H9 (cell line): ENCODE data around the gene TMEM82. TPM values are rescaled to one million over a fixed set of nuclear protein-coding genes. Genes with fewer than 3 reads are reported as not detected.

Experiments
- DNase-seq: peaks from one replicate; pipeline ENCODE4 v3.0.0-alpha.2; 2017
- H2AFZ ChIP-seq: one replicate; pipeline ENCODE4 v1.6.1; 2013; ENCODE audit warnings: mild to moderate bottlenecking, low read length, control low read depth, moderate library complexity
- H2AK5ac ChIP-seq: 2 replicates; pipeline ENCODE4 v1.6.1; 2013; ENCODE audit warnings: low read length, control low read depth, mixed read lengths; ENCODE audit not compliant: insufficient read length
- H2BK120ac ChIP-seq: one replicate; pipeline ENCODE4 v1.6.1; 2013; ENCODE audit warnings: low read depth, mild to moderate bottlenecking, low read length, control low read depth, inconsistent platforms; ENCODE audit not compliant: poor library complexity, severe bottlenecking
- H2BK12ac ChIP-seq: 2 replicates; pipeline ENCODE4 v1.6.1; 2013; ENCODE audit warnings: low read length, control low read depth, mixed read lengths, low read depth; ENCODE audit not compliant: insufficient read length
- H2BK15ac ChIP-seq: 2 replicates; pipeline ENCODE4 v1.6.1; 2013; ENCODE audit warnings: low read depth, low read length, control low read depth
- H2BK20ac ChIP-seq: one replicate; pipeline ENCODE4 v1.6.1; 2013; ENCODE audit warnings: low read depth, mild to moderate bottlenecking, low read length, control low read depth, inconsistent platforms; ENCODE audit not compliant: poor library complexity, severe bottlenecking
- H2BK5ac ChIP-seq: 2 replicates; pipeline ENCODE4 v1.6.1; 2013; ENCODE audit warnings: low read length, control low read depth, mixed read lengths; ENCODE audit not compliant: insufficient read length
- H3K14ac ChIP-seq: 2 replicates; pipeline ENCODE4 v1.6.1; 2013; ENCODE audit warnings: low read length, control low read depth; ENCODE audit not compliant: insufficient read depth
- H3K18ac ChIP-seq: 2 replicates; pipeline ENCODE4 v1.6.1; 2013; ENCODE audit warnings: low read depth, mild to moderate bottlenecking, mixed read lengths, low read length, control low read depth; ENCODE audit not compliant: insufficient read length
- H3K23ac ChIP-seq: 2 replicates; pipeline ENCODE4 v1.6.1; 2013; ENCODE audit warnings: low read length, control low read depth, mixed read lengths, low read depth; ENCODE audit not compliant: insufficient read length
- H3K23me2 ChIP-seq: 2 replicates; pipeline ENCODE4 v1.6.1; 2013; ENCODE audit warnings: low read depth, mild to moderate bottlenecking, mixed read lengths, low read length, control low read depth; ENCODE audit not compliant: insufficient read length, poor library complexity, severe bottlenecking
- H3K27ac ChIP-seq: 2 replicates; pipeline ENCODE4 v1.5.1; 2013; ENCODE audit warnings: low read length, control low read depth, mixed read lengths, low read depth; ENCODE audit not compliant: insufficient read length
- H3K27me3 ChIP-seq: 2 replicates; pipeline ENCODE4 v1.6.1; 2013; ENCODE audit warnings: low read length, control low read depth, inconsistent platforms; ENCODE audit not compliant: insufficient read depth
- H3K4ac ChIP-seq: 2 replicates; pipeline ENCODE4 v1.6.1; 2013; ENCODE audit warnings: low read depth, mild to moderate bottlenecking, control low read depth, inconsistent platforms, low read length, moderate library complexity
- H3K4me1 ChIP-seq: 2 replicates; pipeline ENCODE4 v1.6.1; 2013; ENCODE audit warnings: low read length, control low read depth, inconsistent platforms; ENCODE audit not compliant: insufficient read depth
- H3K4me2 ChIP-seq: 2 replicates; pipeline ENCODE4 v1.6.1; 2013; ENCODE audit warnings: low read length, control low read depth, mixed read lengths; ENCODE audit not compliant: insufficient read length, insufficient read depth
- H3K56ac ChIP-seq: 2 replicates; pipeline ENCODE4 v1.6.1; 2013; ENCODE audit warnings: low read depth, mild to moderate bottlenecking, mixed read lengths, low read length, control low read depth; ENCODE audit not compliant: insufficient read length
- H3K79me1 ChIP-seq: 2 replicates; pipeline ENCODE4 v1.6.1; 2013; ENCODE audit warnings: low read depth, mild to moderate bottlenecking, moderate library complexity, low read length, control low read depth, inconsistent platforms; ENCODE audit not compliant: insufficient read depth, poor library complexity, severe bottlenecking
- H3K79me2 ChIP-seq: 2 replicates; pipeline ENCODE4 v1.6.1; 2013; ENCODE audit warnings: low read length, control low read depth, inconsistent platforms; ENCODE audit not compliant: insufficient read depth
- H3K9ac ChIP-seq: 2 replicates; pipeline ENCODE4 v1.6.1; 2013; ENCODE audit warnings: low read length, control low read depth, mixed read lengths; ENCODE audit not compliant: insufficient read length; ENCODE audit errors: extremely low read depth
- H3K9me3 ChIP-seq: one replicate; pipeline ENCODE4 v1.6.1; 2013; ENCODE audit warnings: low read depth, low read length, inconsistent platforms; ENCODE audit not compliant: control insufficient read depth
- H3T11ph ChIP-seq: one replicate; pipeline ENCODE4 v1.6.1; 2013; ENCODE audit warnings: mild to moderate bottlenecking, low read length, control low read depth, inconsistent platforms
- H4K20me1 ChIP-seq: one replicate; pipeline ENCODE4 v1.6.1; 2013; ENCODE audit not compliant: control insufficient read depth, insufficient read length, insufficient read depth
- H4K5ac ChIP-seq: 2 replicates; pipeline ENCODE4 v1.6.1; 2013; ENCODE audit warnings: low read depth, mild to moderate bottlenecking, mixed read lengths, low read length, control low read depth; ENCODE audit not compliant: insufficient read length
- H4K8ac ChIP-seq: replicated peaks from 2 replicates; pipeline ENCODE4 v1.6.1; 2013; ENCODE audit warnings: low read length, control low read depth, mixed read lengths, low read depth; ENCODE audit not compliant: insufficient read length
- H4K91ac ChIP-seq: 2 replicates; pipeline ENCODE4 v1.6.1; 2013; ENCODE audit warnings: low read depth, mild to moderate bottlenecking, moderate library complexity, mixed read lengths, low read length, control low read depth; ENCODE audit not compliant: insufficient read length
- H3K27ac Mint-ChIP-seq, 3 experiments: 2 replicates in 2 of 3; 3 replicates in 1 of 3; pipeline ENCODE4 v1.8.0; 2020 to 2021; ENCODE audit warnings: mixed read lengths in 3 of 3, mild to moderate bottlenecking in 1 of 3, moderate library complexity in 1 of 3
- H3K27me3 Mint-ChIP-seq: 2 replicates; pipeline ENCODE4 v1.8.0; 2021; ENCODE audit warnings: low read depth, mild to moderate bottlenecking, moderate library complexity, mixed read lengths
- H3K36me3 Mint-ChIP-seq, 3 experiments: 2 replicates in 2 of 3; 3 replicates in 1 of 3; pipeline ENCODE4 v1.8.0; 2020 to 2021; ENCODE audit warnings: low read depth in 3 of 3, mixed read lengths in 3 of 3; ENCODE audit not compliant: insufficient read depth in 1 of 3
- H3K4me1 Mint-ChIP-seq, 2 experiments: 2 replicates each; pipeline ENCODE4 v1.8.0; 2020; ENCODE audit warnings: mixed read lengths in 2 of 2
- H3K4me3 Mint-ChIP-seq, 2 experiments: 2 replicates in 1 of 2; 3 replicates in 1 of 2; pipeline ENCODE4 v1.8.0; 2020 to 2021; ENCODE audit warnings: mild to moderate bottlenecking in 2 of 2, mixed read lengths in 2 of 2, moderate library complexity in 1 of 2
- H3K9me3 Mint-ChIP-seq, 2 experiments: 2 replicates in 1 of 2; 3 replicates in 1 of 2; pipeline ENCODE4 v1.8.0; 2020; ENCODE audit warnings: mild to moderate bottlenecking in 2 of 2, mixed read lengths in 2 of 2, moderate library complexity in 1 of 2
- CTCF ChIP-seq: fragments of 200-600 bp; sonication (generic); conservative IDR thresholded peaks from 3 replicates; pipeline ENCODE4 v1.8.0; 2021; ENCODE audit warnings: antibody characterized with exemption, mild to moderate bottlenecking
- WGBS: extraction: QIAGEN DNeasy Blood & Tissue Kit; methylation state at CpG from one replicate; pipeline ENCODE4 v1.1.7; 2013; ENCODE audit warnings: missing lambda C conversion rate, low lambda C conversion rate, mixed read lengths; ENCODE audit not compliant: insufficient read length; ENCODE audit errors: extremely low coverage; 5-methylcytosine and 5-hydroxymethylcytosine counted together
- total RNA-seq: library from RNA; stranded (reverse); gene quantifications from 2 replicates; pipeline ENCODE4 v1.2.1, GENCODE V29; 2021

The TMEM82 gene
- total RNA-seq, 1 experiment from 2014 or later, result 1.4 TPM

DNA sequence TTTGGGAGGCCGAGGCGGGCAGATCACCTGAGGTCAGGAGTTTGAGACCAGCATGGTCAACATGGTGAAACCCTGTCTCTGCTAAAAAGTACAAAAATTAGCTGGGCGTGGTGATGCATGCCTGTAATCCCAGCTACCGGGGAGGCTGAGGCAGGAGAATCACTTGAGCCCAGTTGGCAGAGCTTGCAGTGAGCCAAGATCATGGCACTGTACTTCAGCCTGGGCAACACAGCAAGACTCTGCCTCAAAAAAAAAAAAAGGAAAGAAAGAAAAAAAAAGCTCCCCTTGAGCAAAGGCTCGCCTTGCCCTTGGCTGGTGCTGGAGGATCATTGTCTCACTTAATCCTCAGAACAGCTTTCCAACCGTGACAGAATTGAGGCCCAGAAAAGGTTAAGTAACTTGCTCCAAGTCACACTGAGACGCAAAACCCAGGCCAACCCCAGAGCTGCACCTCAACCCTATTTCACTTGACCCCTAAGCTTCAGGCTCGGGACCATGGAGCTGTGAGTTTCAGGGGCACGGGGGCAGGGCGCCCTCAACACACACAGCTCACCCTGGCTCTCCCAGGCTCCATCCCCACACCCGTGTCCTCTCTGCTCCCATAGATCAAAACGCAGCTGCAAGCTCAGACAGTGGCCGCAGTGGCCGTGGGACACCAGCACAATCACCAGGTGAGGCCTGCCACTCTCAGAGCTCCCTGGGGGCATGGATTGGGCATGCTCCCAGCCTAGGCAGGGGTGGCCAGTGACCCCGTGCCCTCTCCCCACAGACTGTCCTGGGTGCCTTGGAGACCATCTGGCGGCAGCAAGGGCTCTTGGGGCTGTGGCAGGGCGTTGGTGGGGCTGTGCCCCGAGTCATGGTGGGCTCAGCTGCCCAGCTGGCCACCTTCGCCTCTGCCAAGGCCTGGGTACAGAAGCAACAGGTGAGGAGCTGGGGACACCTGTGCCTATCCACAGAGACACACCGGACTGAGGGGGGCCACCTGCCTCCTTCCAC is 4.7 kb upstream of the TMEM82 start:
- H2BK12ac ChIP-seq, result no peak overlapping the region
- Mint-ChIP-seq H3K27ac (peak overlapping the region; percentile 67 to 89 (median 82); a peak in 6 of 7 replicates), H3K9me3 (no peaks in the 10 kb centered on the region), H3K36me3 (peaks cover 6 to 13% (median 10%) of the 10 kb centered on the region in 3 experiments; a peak in 5 of 7 replicates), H3K4me3 (no peak overlapping the region), H3K27me3 (peaks cover 2% of the 10 kb centered on the region), H3K4me1 (peaks cover 15 to 28% of the 10 kb centered on the region in 2 experiments)
- DNase-seq, result no peak
- no peak overlapping the region for H4K5ac ChIP-seq
- H4K91ac ChIP-seq, result no peak overlapping the region
- H3K79me2 ChIP-seq, result no peaks in the 10 kb centered on the region
- no peak overlapping the region for H2BK120ac ChIP-seq
- no peaks in the 10 kb centered on the region for H3K27me3 ChIP-seq
- no peak overlapping the region for H2AFZ ChIP-seq
- no peak for TF ChIP-seq CTCF
- no peak overlapping the region for H3K23ac ChIP-seq
- no peak overlapping the region for H3K18ac ChIP-seq
- no peaks in the 10 kb centered on the region for H3K79me1 ChIP-seq
- H3T11ph ChIP-seq, result no peak overlapping the region
- no peak overlapping the region for H4K8ac ChIP-seq
- H2BK5ac ChIP-seq, result no peak overlapping the region
- no peak overlapping the region for H3K56ac ChIP-seq
- no peaks in the 10 kb centered on the region for H3K9me3 ChIP-seq
- no CpG with 5 or more reads among the region's 20 CpGs for WGBS
- H3K4me1 ChIP-seq, result no peaks in the 10 kb centered on the region
- H3K4ac ChIP-seq, result no peak overlapping the region
- H3K14ac ChIP-seq, result no peak overlapping the region; the same call in 1 of the 2 replicates
- no peak overlapping the region for H3K9ac ChIP-seq
- no peaks in the 10 kb centered on the region for H4K20me1 ChIP-seq
- H3K23me2 ChIP-seq, result no peaks in the 10 kb centered on the region
- H2BK20ac ChIP-seq, result no peak overlapping the region
- H2BK15ac ChIP-seq, result no peak overlapping the region
- H2AK5ac ChIP-seq, result no peak overlapping the region
- H3K27ac ChIP-seq, result no peak overlapping the region
- no peak overlapping the region for H3K4me2 ChIP-seq
